Measurements from ENCODE around the gene WNT10A.

DNA sequence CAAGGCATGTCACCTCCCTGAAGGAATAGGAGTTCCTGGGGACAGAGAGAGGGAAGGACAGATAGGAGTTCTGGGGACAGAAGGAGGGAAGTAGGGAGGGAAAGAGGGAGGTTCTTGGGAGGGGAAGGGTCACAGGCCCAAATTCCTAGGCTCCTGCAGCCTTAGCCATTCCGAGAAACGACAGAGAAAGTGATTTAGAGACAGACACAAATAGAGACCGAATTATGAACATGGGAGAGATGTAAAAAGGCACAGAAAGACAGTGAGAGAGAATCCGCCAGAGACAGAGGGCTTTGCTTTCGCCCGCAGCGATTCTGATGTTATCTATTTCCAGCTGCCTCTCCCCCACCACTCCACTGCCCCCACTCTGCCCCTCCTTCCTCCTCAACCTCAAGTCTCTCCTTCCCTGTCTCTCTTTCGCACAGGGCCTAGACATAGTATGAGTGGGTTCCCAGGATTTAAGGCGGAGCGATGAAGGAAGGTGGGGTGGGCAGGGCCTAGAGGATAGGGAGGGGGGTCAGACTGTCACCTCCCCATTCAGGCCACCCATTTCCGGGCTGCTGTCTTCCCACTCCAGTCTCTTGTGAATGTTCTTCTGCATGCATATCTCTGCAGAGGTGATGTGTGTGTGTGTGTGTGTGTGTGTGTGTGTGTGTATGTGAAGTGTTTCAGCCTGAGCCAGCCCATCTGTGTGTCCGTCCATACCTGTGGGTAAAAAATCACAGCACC, 24.3 kb upstream of the WNT10A start:
- TF ChIP-seq MEF2B (IDR thresholded peaks at IDR 0.05; ENCODE audit: partially characterized antibody, poor library complexity, severe bottlenecking), result no peak
- TF ChIP-seq POLR2A (IDR thresholded peaks at IDR 0.05; ENCODE audit: low read depth, low read length), result no peak
- TF ChIP-seq, protein P1, sequence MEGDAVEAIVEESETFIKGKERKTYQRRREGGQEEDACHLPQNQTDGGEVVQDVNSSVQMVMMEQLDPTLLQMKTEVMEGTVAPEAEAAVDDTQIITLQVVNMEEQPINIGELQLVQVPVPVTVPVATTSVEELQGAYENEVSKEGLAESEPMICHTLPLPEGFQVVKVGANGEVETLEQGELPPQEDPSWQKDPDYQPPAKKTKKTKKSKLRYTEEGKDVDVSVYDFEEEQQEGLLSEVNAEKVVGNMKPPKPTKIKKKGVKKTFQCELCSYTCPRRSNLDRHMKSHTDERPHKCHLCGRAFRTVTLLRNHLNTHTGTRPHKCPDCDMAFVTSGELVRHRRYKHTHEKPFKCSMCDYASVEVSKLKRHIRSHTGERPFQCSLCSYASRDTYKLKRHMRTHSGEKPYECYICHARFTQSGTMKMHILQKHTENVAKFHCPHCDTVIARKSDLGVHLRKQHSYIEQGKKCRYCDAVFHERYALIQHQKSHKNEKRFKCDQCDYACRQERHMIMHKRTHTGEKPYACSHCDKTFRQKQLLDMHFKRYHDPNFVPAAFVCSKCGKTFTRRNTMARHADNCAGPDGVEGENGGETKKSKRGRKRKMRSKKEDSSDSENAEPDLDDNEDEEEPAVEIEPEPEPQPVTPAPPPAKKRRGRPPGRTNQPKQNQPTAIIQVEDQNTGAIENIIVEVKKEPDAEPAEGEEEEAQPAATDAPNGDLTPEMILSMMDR (IDR thresholded peaks at IDR 0.05 in 2 of 3, conservative IDR thresholded peaks at IDR 0.05 in 1 of 3; ENCODE audit: control insufficient read depth in 2 of 3, extremely low read depth in 1 of 3, insufficient read depth in 1 of 3, low read depth in 3 of 3, low read length in 3 of 3), result no peak
- no peak for TF ChIP-seq KDM1A (IDR thresholded peaks at IDR 0.05; ENCODE audit: borderline replicate concordance)
- no peak for TF ChIP-seq CREB1 (IDR thresholded peaks at IDR 0.05; ENCODE audit: low read depth)
- TF ChIP-seq, protein P2, sequence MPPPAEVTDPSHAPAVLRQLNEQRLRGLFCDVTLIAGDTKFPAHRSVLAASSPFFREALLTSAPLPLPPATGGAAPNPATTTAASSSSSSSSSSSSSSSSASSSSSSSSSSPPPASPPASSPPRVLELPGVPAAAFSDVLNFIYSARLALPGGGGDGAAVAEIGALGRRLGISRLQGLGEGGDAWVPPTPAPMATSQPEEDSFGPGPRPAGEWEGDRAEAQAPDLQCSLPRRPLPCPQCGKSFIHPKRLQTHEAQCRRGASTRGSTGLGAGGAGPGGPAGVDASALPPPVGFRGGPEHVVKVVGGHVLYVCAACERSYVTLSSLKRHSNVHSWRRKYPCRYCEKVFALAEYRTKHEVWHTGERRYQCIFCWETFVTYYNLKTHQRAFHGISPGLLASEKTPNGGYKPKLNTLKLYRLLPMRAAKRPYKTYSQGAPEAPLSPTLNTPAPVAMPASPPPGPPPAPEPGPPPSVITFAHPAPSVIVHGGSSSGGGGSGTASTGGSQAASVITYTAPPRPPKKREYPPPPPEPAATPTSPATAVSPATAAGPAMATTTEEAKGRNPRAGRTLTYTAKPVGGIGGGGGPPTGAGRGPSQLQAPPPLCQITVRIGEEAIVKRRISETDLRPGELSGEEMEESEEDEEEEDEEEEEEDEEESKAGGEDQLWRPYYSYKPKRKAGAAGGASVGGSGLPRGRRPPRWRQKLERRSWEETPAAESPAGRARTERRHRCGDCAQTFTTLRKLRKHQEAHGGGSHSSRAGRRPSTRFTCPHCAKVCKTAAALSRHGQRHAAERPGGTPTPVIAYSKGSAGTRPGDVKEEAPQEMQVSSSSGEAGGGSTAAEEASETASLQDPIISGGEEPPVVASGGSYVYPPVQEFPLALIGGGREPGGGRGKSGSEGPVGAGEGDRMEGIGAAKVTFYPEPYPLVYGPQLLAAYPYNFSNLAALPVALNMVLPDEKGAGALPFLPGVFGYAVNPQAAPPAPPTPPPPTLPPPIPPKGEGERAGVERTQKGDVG (CRISPR knock-in tag; IDR thresholded peaks at IDR 0.05), result no peak
- TF ChIP-seq ZNF274 (IDR thresholded peaks at IDR 0.05; ENCODE audit: insufficient read depth, insufficient read length), result no peak
- TF ChIP-seq MXI1 (IDR thresholded peaks at IDR 0.05; ENCODE audit: low read depth, low read length), result no peak
- TF ChIP-seq YY1 (IDR thresholded peaks at IDR 0.05; ENCODE audit: low read depth, low read length), result no peak
- TF ChIP-seq POLR2AphosphoS5 (IDR thresholded peaks at IDR 0.05; ENCODE audit: low read length), result no peak

All from GM12878 (cell line).